ENCODE measurements around the gene MTF1.

The MTF1 gene

DNA sequence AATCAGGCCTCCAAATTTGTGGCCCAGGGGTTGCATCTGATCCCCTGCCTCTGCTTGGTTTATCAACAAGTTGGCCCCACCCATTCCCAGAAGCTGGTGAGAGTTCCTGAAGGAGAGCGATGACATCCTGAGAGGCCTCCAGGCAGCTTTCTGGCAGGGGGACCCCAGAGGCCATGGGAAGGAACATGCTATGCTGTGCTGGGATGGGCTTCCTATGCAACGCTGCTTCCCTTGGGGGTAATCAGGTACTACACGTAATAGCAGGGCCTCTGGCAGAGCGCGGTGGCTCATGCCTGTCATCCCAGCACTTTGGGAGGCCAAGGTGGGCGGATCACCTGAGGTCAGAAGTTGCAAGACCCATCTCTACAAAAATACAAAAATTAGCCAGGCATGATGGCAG is 8.4 kb upstream of the MTF1 start:
- no peak for DNase-seq (ENCODE audit: low spot score)

DNA sequence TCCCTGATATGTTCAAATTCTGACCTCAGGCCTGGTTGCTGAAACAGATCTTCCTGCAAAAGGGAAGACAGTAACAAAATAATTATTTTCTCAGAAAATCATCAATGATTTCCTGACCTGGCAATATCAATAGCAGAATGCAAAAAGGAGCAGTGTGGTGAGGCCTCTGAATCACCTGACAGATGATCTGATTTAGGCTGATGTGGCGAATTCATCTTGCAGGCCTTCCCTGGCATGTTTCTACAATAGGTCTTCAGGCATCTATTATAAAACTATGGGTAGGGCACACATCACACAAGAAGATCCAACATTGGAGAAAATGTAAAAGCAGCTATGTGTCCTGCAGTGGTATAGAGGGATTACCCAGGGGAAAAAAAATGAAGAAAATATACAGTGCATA is 7.1 kb upstream of the MTF1 start:
- DNase-seq (ENCODE audit: low spot score) = no peak

DNA sequence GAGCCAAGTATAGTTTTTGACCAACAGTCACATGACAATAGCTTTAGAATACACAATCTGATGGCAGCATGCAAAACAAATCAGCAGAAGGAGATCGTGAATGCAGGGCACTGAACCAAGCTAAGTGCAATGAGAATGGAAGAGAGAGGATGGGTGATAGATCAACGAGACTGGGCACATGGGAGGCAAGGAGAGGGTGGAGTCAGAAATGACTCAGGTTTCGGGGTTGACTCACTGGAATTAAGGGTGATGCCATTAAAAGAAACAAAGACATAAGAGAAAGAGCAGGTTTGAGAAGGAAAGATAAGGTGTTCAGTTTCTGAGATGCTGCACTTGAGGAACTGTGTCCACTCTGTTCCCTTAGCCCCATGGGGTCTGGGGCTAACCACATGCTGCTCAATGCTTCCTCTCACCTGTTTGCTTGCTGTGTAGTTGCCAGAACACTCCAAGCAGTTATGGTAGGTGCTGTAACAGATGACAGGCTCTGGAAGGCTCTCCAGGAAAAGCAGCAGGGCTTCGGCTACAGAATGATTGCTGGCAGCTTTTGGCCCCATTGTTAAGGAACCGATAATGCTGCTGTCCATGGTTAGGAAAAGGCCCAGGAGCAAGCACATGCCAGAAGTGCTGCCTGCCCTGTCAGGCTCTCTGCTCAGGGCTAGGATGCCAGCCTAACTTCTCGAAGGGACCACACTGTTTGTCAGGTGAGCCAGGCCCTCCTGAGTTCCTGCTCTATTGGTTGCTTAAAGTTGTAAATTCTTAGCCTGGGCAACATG is 6.1 kb upstream of the MTF1 start:
- DNase-seq (ENCODE audit: low spot score) = no peak

DNA sequence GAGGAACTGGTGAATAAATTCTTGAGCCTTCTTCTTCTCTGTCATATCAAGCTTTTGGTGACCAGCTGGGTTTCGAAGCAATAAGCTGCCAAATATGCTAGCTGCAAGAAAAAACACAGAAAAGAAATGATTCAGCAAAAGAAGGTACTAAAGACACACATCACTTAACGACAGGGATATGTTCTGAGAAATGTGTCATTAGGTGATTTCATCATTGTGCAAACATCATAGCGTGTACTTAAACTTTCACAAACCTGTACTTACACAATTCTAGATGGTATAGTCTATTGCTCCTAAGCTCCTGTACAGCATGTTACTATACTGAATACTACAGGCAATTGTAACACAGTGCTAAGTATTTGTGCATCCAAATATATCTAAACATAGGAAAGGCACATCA is 2.9 kb upstream of the MTF1 start:
- no peak for DNase-seq (ENCODE audit: low spot score)

DNA sequence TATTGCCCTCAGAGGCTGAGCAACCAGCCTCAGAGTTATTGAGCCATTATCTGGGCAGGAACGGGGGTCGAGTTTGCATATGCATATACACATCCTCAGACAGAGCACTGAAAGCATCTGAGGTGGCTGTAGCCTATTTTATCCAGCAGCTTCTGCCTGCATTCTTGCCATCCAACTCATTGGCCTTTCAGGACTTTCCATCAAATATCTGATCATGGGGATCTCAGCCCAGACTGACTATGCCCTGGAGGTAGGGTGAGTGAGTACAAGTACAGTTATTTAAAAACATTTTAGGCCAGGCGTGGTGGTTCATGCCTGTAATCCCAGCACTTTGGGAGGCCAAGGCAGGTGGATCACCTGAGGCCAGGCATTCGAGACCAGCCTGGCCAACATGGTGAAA is 1.8 kb upstream of the MTF1 start:
- DNase-seq (ENCODE audit: low spot score) = no peak

DNA sequence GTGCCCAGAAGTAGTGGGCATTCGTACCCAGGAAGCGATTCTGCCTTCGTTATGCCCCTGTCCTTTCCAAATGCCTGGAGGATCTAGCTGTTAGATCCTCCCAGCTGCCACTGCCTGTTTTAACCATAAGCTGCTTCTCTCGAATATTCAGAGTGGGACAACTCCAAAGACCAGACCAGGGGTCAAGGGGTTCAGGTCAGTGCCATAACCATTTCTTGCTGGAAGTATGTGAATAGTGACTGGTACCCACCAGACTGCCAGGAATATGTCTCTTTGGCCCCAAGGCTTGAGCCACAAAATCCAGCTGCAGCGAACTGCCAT is 914 bp upstream of the MTF1 start:
- DNase-seq (ENCODE audit: low spot score) = no peak

DNA sequence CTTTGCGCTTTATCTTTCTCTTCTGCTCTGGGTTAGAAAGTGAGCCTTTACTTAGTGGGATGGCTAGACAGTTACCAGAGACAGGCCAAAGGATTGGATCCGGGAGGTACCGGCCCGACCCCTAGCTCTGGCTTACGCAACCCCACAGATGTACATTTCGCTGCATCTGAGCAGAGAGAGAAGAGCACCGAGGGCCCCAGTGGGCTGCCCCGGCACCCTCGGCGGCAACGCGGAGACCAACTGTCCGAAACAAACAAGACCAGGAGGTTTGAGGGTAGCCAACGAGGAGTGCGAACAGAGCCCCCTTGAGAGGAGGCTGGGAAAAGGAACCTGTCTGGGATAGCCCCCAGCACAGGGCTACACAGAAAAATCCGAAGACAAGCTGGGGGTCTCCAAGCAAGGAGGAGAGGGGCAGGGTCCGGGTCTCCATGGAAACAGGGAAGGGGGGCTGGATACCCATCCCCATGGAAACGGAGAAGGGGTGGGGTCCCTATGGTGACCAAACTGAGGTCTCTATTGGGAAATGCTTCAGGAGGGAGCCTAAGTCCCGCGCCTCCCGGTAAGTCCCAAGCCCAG is 373 bp downstream of the MTF1 start:
- DNase-seq (ENCODE audit: low spot score) = no peak

DNA sequence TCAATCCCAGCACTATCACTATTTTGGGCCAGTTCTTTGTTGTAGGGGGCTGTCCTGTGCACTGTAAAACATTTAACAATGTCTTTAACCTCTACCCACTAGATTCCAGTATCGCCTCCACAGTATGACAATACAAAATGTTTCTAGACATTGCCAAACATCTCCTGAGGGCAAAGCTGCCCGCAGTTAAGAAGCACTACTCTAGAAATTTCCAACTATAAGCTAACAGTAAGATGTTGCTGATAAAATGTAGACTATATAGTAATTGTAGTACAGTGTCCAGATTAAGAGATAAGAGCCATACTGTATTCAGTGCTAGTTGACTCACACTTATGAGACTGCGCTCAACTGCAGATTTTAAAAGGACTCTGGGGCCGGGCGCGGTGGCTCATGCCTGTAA is 5.0 kb downstream of the MTF1 start:
- no peak for DNase-seq (ENCODE audit: low spot score)

DNA sequence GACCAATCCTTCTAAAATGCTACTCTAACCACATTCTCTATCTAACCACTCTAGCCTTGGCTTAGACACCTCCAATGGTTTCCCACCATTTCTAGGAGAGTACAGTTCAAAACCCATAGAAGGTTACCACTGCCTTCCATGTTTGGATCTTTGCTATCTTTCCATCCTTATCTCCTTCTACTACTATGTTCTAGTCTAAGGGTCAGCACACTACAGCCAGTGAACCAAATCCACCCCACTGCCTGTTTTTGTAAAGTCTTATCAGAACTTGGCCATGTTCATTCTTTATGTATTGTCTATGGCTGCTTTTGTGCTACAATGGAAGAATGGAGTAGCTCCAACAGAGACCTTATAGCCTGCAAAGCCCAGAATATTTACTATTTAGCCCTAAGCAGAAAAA is 6.2 kb downstream of the MTF1 start:
- DNase-seq (ENCODE audit: low spot score) = no peak

DNA sequence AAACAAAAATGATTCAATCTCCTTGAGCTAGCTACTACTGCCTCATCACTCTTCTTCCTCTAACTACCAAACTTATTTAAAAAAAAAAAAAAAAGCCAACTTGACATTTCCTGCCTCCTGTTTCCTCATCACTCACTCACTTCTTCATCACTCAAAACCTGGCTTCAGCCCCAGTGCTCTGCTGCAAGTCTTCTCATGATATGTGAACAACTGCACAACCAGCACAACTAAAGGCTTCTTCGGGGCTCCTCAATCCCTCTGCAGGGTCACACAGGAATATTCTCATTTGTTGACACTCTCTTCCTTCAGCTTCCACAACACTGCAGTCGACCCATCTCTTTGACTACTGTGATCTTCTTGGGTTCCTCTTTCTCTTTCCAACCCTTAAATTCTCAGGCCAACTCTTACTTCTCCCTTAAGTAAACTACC is 7.6 kb downstream of the MTF1 start:
- no peak for DNase-seq (ENCODE audit: low spot score)

DNA sequence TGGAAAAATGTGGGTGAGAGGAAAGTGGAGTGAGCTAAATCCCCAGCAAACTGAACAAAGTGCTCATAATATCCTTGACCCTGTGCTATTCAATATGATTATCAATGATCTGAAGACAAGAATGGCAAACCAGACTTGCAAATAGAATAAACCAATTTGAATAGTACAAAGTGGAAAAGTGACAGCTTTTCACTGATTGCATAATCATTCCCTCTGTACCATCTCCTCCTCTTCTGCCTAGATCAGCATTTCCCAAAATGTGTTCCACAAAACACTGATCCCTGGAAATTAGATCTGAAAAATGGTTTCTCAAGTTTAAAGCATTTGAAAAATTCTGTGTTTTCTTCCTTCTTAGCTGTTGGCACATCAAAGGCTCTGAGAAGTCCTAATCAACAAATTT is 8.1 kb downstream of the MTF1 start:
- DNase-seq (ENCODE audit: low spot score) = no peak

DNA sequence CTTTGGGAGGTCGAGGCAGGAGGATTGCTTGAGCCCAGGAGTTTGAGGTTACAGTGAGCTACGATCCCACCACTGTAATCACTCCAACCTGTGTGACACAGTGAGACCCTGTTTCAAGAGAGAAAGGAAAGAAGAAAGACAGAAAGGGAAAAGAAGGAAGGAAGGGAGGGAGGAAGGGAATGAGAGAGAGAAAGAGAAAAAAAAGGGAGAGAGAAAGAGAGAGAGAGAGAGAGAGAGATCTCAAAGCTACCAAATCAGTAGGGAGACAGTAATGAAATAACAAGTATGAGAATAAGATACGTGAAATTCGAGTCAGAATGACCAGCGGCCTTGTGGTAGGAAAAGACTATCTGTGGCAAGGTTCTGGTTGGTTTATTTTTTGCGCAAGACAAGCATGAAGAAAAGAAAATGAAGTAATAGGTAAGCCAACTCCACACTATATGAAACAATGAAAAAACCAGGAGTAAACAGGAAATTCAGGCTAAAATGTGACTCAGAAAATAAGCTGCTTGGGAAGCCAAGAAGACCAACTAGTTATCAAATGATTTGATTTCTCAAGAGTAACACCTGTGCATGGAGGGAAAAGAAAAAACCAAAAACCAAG is 8.9 kb downstream of the MTF1 start:
- no peak for DNase-seq (ENCODE audit: low spot score)

DNA sequence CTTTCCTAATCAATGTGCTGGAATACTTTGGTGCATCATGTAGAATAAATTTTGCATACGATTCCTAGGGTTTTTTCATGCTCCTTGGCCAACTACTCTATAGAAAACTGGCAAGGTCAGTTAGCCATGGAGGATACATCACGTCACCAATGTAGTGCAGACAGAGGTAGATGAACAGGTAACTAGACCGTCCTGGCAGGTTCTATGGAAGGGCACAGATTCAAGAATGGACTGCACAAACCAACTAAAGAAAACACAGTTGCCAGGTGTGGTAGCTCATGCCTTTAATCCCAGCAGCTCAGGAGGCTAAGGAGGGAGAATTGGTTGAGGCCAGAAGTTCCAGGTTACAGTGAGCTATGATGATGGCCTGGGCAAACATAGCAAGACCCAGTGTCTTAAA is 9.9 kb downstream of the MTF1 start:
- no peak for DNase-seq (ENCODE audit: low spot score)

DNA sequence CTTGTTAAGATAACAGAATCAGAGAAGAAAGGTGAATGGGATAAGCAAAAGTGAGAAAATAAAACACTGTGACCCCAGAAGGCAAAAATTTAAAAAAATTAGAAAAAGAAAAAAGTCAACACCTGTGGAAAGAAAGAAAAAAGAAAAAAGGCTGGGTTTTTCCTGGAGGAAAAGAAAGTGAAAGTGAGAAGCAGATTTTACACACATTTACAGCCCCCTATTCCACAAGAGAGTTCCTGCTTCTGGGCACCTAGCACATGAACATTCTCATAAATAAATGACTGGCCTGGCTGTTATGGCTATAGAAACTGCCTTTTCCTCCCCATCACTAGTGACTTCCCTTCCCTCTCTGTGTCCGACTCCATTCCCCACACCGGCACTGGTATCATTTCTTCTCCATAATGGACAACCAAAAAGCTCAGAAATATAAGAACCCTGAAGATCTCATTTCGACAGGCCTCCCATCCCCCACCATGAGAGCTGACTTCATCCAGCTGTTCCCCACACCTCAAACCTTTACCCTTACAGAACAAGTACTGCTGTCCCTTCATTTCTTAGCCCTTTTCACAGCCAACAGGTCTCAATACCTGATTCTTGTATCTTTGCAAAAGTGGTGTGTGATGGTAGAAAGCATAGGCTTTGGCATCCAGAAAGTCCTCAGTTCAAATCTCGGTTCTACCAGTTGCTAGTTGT is 12.6 kb downstream of the MTF1 start:
- DNase-seq (ENCODE audit: low spot score) = no peak

DNA sequence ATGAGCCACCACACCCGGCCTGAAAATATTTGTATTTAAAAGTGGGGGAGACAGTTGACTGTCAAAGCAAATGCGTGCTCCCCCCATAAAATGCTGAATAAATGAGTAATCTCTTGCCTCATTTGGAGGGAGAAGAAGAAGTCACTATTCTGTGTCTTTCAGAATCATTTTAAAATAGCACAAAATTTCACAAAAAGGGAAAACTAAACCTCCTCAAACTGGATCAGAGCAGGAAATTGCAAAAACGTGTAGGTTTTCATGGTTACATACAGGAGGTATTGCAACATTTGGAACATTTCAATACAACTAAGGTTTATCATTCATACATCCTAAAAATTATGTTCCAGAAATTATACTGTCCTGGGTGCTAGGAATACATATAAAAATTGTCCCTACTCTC is 13.6 kb downstream of the MTF1 start:
- no peak for DNase-seq (ENCODE audit: low spot score)

DNA sequence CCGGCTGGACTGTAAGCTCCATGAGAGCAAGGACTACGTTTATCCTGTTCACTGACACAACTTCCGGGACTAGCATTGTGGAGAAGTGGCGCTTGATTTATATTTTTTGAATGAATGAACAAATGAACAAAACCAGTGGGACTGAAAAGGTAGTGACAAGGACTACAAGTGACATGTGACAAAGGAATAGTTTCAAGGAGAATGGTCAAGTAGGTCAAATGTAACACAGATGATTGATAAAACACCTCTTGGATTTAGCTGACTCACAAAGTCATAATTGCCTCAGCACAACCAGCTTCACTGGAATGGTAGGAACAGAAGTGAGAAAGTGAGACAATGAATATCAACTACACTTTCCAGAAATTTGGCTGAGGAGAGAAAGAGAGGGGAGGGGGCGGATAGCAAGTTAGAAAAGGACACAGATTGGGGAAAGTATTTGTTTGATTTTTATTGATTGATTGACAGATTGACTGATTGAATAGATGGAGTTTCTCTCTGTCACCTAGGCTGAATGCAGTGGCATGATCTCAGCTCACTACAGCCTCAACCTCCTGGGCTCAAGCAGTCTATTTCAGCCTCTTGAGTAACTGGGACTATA is 14.2 kb downstream of the MTF1 start:
- DNase-seq (ENCODE audit: low spot score) = no peak

DNA sequence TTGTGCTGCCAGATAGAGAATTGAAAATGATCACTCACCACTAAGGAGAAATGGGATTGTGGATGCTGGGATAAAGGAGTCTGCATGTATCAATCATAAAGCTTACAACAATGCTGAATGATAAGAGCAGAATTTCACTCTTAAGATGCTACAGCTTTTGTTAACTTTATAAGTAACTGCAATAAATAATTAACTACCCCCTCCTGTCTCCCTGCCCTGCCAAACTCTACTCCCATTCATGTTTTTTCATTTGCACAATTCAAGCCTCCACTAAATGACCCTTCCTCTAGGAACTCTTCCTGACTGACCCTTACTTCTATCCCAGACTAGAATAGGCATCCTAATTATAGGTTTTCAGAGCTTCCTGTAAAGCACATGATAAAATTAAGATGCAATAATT is 14.9 kb downstream of the MTF1 start:
- no peak for DNase-seq (ENCODE audit: low spot score)

DNA sequence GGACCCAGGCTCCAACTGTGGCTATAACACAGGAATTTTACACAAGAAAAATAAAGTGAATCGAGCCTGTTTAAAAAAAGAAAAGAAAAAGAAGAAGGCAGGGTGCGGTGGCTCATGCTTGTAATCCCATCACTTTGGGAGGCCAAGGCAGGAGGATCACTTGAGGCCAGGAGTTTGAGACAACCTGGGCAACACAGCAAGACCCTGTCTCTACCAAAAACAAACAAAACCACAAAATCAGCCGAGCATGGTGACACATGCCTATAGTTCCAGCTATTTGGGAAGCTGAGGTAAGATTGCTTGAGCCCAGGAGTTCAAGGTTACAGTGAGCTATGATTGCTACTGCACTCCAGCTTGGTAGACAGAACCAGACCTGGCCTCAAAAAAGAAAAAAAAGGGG is 17.7 kb downstream of the MTF1 start:
- DNase-seq (ENCODE audit: low spot score) = no peak

DNA sequence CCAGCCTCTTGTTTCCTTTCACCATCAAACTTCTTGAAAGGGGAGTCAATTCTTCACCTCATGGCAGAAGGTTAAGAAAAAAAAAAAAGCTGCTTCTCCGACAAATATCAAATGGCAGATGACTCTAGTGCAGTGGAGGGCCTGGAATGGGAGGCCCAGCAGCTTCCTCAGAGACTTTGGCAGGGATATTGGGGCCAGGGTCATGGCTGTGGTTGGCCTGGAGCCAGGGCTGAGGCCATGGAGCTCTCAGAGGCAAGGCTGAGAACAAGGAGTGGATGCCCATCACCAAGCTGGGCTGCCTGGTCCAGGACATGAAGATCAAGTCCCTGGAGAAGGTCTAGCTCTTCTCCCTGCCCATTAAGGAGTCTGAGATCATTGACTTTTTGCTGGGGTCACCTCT is 18.7 kb downstream of the MTF1 start:
- DNase-seq (ENCODE audit: low spot score) = no peak

DNA sequence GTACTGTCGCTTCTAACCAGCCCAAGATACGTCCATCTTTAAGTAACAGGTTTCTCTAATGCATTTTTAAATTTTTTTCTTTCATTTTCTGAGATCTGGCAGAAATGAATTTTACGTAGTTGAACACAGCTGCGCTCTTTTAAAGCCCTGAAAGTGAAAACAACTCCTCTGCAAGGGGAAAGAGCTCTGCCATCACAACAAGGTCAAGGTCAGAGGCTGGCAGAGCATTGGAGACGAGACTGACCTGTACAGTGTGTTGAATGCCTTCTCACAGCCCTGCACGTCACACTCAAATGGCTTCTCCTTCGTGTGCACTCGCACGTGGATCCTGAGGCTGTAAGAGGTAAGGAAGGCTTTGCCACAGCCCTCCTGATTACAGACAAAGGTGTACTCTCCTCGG is 19.7 kb downstream of the MTF1 start:
- no peak for DNase-seq (ENCODE audit: low spot score)

DNA sequence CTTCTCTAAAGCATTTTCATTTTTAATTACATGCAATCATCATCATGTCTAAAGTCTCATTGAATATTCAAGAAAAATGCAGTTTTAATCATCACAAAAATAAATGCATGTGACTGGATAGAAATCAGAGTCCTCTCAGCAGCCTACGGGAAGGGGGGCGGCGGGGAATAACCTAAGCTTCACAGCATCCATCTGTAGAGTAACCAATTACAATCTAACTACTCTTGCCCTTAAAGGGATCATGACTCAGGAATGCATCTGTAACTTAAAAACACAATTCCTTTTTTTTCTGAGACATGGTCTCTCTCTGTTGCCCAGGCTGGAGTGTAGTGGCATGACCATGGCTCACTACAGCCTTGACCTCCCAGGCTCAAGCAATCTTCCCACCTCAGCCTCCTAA is 22.6 kb downstream of the MTF1 start:
- DNase-seq (ENCODE audit: low spot score) = no peak

DNA sequence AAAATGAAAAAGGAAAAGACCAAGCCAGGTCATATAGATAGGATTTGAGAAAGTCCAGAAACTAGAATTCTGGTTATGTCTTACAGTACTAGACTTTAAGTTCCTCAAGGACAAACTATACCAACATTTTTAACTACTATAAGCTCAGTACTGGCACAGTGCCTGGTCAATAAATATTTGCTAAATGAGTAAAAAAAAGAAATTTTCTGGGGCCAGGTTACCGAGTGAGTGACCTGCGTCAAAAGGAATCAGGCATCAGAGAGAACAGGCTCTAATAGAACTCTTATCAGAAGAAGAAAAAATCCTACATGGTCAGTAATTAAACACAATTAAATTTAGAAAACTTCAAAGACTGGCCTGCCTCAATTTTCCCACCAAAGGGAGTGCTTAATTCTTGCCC is 27.6 kb downstream of the MTF1 start:
- no peak for DNase-seq (ENCODE audit: low spot score)

DNA sequence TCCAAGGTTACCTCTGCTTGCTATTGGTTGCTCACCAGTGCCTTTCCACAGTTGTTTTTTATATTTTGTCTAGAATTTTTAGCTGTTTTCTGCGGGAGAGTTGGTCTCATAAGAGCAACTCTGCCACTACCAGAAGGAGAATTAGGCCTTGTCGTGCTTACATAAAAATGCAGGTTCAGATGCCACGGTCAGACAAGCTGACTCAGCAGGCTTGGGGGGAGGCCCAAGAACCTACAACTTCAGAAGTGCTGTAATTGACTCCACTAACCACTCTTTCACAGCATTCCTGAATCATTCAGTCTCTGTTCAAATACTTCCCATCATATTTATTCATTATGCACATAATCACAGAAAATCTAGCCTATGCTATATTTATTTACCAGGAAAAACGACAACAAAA is 28.3 kb downstream of the MTF1 start:
- DNase-seq (ENCODE audit: low spot score) = no peak

Data from putamen (tissue), 1 donor.